GM21528 (cell line): ENCODE measurements around the gene TPP1.

Experiments used
- ATAC-seq: cut with Tn5 transposase; IDR thresholded peaks from one replicate; pipeline ENCODE4 v1.9.1; 2021; ENCODE audit warnings: mild to moderate bottlenecking, moderate library complexity; ENCODE audit not compliant: unreplicated experiment, low FRiP score

The TPP1 gene

GRCh38 chr11:6629892-6630631, 10.8 kb upstream of the TPP1 start:
- no peak for ATAC-seq

- no peak for ATAC-seq
Observed at GRCh38 chr11:6629573-6629891, 10.3 kb upstream of the TPP1 start.

GRCh38 chr11:6628526-6628925, 9.3 kb upstream of the TPP1 start:
- no peak for ATAC-seq

- peak; percentile 79 for ATAC-seq
Observed at GRCh38 chr11:6627762-6628241, 8.6 kb upstream of the TPP1 start.

GRCh38 chr11:6626971-6627761, 7.9 kb upstream of the TPP1 start:
- ATAC-seq: no peak

GRCh38 chr11:6625832-6626420, 6.7 kb upstream of the TPP1 start:
- no peak for ATAC-seq

GRCh38 chr11:6625156-6625831, 6.1 kb upstream of the TPP1 start:
- no peak for ATAC-seq

- no peak for ATAC-seq
Observed at GRCh38 chr11:6623391-6624363, 4.5 kb upstream of the TPP1 start.

- ATAC-seq: no peak
Observed at GRCh38 chr11:6622261-6623171, 3.3 kb upstream of the TPP1 start.

GRCh38 chr11:6621711-6622211, 2.5 kb upstream of the TPP1 start:
- ATAC-seq: no peak

- no peak for ATAC-seq
Observed at GRCh38 chr11:6620636-6621035, 1.4 kb upstream of the TPP1 start.

- ATAC-seq: peak; percentile 18
Observed at GRCh38 chr11:6618117-6619003, 862 bp downstream of the TPP1 start.

- no peak for ATAC-seq
Observed at GRCh38 chr11:6617315-6617781, 1.9 kb downstream of the TPP1 start.

GRCh38 chr11:6616596-6617250, 2.5 kb downstream of the TPP1 start:
- no peak for ATAC-seq

GRCh38 chr11:6615882-6616585, 3.2 kb downstream of the TPP1 start:
- ATAC-seq: no peak

GRCh38 chr11:6615046-6615445, 4.2 kb downstream of the TPP1 start:
- ATAC-seq: no peak
